GM21515 (cell line): ENCODE data around the gene CCDC6.

Experiments used
- ATAC-seq: cut with Tn5 transposase; IDR thresholded peaks from one replicate; pipeline ENCODE4 v1.9.1; 2021; ENCODE audit not compliant: unreplicated experiment

CCDC6 gene

DNA sequence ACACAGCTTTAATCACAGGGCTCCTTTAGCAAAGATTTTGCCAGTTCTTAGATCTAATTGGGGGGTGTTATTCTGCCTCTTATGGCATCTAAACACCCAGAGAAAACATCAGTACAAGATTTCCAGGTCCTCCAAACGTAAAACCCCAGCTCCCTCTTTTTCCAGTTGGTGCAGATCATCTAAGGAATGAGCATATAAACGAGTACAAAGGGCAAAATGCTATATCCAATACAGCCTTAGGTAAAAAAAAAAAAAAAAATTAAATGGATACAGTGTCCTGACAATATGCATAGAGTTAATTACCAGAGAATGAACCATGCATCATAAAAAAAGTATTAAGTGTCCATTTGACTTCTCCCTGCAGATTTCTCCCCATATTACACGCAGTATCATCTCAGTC is 50.3 kb downstream of the CCDC6 start:
- ATAC-seq = no peak

DNA sequence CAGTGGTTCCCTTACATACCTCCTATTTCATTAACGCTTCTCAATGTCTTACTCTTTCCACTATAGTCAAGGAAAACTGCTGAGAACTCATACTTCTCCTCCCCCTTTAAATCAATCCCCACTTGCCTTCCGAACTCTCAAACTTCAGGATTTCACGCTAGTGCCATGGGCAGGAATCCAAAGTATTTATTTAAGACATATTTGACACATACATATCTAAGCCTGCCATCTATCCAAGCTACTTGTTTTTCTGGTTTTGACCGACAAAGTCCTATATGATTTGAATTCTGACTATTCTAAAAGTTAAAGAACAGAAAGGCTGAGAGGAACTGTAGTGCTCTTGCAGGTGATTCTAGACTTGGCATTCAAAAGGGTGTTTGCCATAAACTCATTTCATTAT is 51.8 kb downstream of the CCDC6 start:
- no peak for ATAC-seq

DNA sequence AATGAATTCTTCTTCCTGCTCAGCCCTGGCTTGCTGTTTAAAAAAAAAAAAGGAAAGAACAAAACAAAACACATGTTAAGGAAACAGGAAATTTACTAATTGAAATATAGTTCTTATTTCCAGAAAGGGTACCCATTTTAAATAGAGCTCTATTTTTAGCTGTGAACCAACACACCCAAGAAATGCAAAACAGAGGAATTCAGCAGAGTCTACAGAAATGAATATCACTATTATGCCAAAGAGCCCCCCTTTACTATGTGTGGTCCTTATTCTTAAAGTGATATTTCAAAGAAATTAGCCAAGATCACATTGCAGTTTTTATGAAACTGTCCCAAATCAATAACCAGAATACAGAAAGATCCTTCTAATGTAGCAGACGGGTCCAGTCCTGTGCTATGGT is 53.7 kb downstream of the CCDC6 start:
- ATAC-seq = no peak

DNA sequence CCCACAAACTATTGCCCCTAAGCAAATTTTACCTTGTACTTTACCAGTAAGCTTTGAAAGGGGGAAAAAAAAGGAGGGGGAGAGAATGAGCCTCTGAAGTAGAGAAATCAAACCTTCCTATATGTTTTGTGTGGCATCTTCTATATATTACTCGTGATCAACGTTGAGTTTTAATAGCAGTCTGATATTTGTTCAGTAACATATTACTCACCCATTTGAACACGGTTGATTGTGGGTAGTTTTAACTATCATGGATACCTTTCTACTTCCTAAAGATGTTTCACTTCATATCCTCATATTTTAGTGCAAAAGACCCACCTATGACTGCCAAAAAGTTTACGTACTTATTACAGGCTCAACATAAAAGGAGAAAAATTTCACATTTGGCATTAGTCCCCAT is 54.5 kb downstream of the CCDC6 start:
- ATAC-seq = no peak

DNA sequence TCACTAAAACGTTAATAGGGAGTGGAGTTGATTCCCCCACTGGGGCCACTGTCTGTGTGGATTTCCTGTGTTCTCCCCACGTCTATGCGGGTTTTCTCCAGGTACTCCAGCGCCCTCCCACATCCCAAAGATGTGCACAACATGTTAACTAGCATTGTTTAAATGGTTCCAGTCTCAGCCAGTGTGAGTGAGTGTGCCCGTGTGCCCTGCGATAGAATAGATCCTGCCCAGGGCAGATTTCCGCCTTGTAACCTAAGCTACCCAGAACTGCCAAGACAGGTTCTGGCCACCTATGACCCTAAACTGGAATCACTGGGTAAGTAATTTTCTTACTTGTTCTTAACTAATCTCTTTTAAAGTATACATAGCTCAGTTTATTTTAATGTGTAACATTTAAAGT is 58.5 kb downstream of the CCDC6 start:
- no peak for ATAC-seq

DNA sequence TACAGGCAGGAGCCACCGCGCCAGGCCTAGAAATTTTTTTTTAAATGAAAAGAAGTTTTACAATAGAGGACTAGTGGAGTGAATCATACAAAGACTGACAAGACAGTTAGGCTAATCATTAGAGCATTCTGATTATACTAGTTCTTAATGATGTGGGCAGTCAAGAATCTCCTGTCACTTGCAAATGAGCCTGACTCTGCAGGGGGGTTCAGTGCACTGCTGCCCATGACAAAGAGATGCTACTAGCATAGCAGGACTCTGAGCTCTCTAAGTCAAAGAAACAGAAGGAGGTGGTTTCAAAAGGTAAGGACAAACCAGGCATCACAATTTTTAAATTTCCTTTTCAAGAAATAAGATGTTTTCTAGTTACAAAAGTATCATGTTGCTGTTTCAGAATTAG is 59.0 kb downstream of the CCDC6 start:
- no peak for ATAC-seq

DNA sequence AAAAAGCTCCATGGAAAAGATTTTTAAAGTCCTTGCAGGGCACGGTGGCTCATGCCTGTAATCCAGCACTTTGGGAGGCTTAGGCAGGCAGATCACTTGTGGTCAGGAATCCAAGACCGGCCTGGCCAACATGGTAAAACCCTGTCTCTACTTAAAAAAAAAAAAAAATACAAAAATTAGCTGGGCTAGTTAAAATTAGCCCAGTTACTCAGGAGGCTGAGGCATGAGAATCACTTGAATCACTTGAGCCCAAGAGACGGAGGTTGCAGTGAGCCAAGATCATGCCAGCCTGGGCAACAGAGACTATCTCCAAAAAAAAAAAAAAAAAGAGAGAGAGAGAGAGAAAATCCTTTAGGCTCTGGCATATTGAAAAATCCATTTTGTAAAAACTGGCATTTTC is 61.9 kb downstream of the CCDC6 start:
- no peak for ATAC-seq

DNA sequence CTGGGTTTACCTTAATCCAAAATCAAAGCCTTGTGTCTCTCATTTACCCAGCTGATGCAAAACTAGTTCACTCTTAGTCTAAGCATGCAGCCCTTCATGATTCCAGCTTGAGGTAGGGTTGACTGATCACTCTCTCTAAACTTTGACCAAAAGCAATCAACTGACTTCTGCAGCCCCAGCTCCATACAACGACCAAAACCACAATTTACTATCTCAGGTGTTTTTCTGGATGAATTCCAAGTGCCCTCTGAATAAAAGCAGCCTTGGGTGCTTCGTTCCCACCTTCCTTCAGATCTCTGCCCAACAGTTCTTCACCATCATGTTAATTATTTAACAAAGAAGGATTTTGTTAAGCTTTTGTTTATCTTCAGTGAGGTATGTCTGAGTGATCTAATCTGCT is 62.6 kb downstream of the CCDC6 start:
- ATAC-seq = no peak

DNA sequence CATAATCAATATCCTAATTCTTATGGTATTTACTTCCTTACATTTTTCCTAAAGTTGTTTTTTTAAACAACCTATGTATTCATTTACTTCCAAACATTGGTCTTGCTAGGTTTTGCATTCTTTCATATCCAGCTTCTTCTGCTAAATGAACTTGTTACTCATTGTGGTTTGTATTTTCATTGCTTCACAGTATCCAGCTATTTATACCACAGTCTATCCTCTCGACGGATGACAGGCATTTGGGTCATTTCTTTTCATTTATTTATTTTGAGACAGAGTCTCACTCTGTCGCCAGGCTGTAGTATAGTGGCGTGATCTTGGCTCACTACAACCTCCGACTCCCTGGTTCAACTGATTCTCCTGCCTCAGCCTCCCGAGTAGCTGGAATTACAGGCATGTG is 66.8 kb downstream of the CCDC6 start:
- no peak for ATAC-seq

DNA sequence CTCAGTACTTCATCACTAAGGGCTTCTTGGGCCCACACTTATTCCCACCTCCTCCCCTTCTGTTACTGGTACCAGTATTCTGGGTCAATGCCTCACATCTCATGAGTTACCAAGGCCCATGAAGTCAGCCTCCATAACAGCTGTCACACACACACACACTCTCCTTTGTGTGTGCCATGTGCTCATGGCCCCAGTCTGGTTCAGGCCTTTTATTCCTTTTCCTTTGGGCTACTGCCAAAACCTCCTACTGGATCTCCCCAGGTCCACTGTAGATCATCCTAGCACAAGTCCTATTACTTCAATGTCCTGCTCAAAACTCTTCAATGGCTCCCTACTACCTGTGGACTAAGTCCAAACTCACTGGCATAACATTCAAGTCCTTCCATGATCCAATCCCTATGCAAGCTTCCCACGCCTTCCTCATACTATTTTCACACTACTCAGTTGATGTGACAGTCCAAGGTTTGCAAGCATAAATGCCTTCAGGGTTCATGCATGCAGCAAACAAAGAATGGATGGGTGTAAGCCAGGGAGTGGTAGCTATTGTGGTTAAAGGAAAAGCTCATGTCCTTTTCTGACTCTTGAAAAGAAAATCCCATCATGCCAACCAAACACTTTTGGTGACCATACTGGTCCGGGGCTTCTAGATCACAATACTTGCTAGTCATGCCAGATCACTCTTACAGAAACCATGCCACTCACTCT is 68.1 kb downstream of the CCDC6 start:
- no peak for ATAC-seq

DNA sequence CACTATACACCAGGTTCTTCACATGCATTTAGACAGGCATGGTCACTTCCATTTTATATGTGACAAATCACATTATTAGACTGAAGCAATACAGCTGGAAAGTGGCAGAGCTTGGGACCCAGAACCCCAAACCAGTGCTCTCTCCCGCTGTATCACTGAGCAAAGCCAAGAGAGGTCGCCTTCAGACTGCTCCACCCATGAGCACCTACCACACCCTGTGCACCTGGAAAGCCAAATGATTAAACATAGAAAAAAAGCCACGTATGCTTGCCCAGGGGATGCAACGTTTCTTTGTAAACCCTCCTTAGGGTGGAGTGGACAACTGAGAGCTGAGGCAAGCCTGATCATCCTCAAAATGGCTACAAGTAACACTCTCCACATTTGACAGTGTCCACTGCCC is 72.5 kb downstream of the CCDC6 start:
- no peak for ATAC-seq

DNA sequence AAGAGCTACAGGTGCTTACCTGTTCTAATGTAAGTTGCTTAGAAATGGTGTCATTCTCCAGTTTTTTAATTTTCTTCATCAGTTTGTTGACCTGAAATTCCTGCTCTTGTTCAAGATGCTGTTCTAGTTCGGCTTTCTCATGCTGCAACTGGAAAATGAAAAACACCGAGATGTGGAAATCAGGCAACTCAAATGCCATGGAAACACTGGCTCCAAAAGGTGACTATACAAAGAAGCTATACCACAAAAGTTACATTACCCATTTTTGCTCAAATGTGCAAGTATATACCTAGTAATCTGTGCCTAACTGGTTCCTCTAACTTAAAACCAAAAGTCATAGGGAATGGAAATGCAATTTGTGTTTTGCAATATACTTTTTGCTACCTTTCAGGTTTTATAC is 73.8 kb downstream of the CCDC6 start:
- no peak for ATAC-seq

DNA sequence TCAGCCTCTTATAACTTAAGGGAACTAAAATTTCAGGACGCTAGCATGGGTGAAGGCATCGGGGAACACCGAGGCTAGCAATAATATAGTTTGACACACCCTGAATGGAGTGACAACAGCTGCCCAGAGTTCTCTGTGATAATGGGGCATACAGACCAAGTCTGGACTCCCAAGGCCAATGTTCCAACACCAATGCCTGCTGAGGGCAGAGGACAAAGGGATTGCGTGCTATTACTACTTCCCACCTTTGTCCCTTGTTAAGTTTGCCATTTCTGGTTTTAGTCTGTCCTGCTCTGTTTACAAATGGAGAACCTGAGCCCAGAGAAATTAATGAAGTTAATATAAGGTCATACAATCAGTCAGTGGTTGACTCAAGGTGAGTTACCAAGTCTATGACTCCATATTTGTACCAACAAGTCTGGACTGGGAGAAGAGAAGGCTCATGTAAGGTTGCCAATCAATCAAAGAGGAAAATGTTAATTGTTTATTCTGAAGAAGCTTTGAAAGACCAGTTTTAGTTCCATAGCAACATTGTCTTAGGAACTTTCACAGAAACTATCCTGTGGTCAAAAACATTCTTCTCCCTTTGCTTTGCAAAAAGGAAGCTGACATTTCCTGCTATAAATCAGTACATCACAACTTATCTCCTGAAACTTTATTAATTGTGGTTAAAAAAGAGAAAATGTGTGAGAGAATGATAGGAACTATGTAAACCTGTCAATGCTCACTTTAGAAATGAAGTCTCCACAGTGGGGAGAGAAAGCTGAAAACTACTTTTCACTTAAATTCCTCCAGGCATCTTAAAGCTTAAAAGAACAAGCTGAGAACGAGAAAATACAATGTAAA is 74.5 kb downstream of the CCDC6 start:
- ATAC-seq = no peak

DNA sequence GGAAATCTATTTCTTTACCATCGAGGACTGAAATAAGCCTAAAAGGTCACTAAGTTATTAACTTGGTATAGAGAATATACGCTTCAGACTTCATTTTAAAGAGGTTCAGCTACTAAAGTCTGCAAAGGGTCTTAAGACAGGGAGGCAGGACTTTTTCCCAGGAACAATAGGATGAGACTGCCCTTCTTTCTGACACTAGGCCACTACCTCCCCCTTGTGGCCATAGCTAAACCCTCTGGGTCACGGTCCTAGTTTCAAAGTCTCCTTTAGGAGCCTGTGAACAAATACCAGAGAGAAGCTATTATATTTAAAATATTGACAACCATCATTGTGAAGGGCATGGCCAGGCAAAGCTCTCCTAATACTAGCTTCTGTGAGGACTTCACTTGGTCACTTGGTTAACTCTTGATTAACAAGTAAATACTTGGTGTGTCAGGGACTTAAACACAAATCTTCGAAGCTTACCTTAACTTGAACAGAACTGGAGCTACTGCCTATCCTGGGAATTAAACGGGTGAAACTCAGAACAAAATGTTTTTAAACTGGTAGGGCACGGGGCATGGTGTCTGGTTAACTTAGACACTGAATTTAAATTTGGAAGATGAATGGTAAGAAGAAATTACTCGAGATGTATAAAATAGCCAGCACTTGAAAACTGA is 75.6 kb downstream of the CCDC6 start:
- ATAC-seq = no peak

DNA sequence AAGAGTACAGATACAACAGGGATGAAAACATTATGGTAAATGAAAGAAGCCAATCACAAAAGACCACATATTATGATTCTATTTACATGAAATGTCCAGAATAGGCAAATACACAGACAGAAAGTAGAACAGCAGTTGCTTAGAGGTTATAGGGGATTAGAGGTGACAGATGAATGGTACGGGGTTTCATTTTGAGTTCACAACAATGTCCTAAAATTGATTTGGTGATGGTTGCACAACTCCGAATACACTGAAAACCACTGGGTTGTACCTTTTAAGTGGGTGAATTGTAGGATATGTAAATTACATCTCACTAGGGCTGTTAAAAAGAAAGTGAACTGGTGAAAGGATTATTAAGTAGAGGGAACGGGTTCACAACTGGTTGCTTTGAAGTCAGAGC is 76.8 kb downstream of the CCDC6 start:
- peak; percentile 54 for ATAC-seq

DNA sequence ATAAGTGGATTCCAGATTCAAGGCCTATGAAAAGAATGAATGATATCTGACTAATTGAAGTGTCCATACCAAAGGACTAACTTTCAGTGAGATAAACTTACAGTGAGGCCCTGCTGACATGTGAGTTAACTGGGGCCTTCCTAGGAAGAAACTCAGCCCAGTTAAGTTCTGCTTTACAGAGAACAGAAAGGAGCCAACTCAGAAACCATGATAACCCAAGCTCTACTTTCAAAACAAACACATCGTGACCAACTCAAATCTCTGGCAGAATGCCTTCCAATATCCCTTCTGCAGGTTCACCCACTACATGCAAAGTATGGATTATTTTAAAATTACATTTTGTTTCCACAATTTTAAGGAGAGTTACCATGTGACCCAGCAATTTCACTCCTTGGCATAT is 77.3 kb downstream of the CCDC6 start:
- ATAC-seq = peak; percentile 48

DNA sequence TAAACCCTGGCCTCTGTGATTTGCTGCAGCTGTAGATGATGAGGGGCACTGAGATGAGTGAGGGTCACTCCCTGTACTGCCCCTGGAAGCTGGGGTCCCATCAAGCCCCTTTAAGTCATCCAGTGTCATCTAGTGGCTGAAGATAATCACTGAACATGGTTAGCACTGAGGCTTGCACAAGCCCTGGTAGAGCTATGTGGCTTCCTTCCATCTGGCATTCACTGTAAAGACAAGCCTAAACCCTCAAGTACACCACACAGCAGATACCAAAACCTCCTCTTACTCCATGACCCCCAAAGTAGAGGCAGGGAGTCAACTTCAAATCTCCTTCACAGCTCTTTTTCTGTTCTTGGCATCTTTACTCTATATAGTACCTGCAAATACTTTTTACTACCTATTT is 80.4 kb downstream of the CCDC6 start:
- ATAC-seq = no peak

DNA sequence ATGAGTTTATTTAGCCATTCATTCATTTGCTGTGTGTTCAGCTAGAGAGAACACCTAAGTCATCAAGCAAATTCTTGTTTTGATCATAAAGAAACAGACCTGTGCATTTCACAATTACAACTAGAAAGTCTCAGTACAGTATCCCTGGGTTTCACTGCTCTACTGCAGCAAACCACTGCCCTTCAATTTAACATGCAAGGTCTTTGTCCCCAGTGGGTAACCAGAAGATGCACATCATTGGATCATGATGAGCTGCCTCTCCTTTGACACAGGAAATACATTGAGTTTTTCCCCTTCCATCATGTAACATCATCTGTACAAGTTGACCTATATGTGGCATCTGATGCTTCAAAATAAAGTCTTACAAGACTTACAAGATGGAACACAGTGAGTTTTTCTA is 82.6 kb downstream of the CCDC6 start:
- no peak for ATAC-seq

DNA sequence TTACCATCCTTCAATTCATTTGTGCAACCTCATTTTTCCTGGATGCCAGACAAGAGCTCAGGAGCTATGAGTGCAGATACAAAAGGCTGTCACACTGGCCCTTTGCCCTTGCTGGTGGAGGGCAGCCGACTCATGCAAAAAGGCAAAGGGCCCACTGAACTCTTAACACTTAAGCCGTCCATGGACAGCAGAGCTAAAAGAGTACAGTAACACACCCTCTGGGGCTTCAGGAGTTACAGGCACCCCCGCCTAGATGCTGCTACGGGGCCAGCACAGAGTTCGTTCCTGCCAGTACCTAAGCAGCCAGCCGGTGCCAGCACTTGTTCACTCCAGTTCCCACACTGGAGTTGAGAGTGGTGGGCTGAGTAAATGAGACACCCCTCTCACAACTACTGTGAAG is 83.2 kb downstream of the CCDC6 start:
- ATAC-seq = no peak

DNA sequence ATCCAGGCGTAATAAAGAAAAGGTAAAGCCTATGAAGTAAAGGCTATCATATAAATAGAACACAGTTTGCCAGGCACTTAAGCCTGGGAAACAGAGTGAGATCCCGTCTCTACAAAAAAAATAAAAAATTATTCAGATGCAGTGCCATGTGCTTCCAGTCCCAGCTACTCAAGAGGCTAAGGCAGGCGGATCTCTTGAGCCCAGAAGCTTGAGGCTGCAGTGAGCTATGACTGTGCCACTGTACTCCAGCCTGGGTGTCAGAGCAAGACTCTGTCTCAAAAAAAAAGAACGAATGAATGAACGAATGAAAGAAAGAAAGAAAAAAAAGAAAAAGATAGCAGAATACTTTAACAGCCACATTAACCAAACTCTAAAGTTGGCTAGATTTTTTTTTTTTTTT is 85.9 kb downstream of the CCDC6 start:
- ATAC-seq = no peak

DNA sequence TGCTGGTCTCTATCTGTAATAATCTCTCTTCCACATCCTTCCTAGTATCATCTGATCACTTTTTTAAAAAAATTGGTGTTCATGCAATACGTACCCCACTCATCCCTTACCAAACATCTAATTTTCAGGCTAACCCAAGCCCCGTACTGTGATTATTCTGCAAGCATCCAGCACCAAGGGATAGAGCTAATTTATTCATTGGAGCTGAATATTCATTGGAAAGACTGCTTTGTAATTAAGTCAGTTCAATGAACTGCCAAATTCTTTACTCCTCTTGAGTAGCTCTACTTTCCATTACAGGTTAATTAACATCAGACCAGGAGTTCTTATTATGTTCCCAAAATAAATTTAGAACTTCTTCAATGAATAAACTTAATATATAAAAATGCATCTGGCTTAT is 86.7 kb downstream of the CCDC6 start:
- ATAC-seq = no peak

DNA sequence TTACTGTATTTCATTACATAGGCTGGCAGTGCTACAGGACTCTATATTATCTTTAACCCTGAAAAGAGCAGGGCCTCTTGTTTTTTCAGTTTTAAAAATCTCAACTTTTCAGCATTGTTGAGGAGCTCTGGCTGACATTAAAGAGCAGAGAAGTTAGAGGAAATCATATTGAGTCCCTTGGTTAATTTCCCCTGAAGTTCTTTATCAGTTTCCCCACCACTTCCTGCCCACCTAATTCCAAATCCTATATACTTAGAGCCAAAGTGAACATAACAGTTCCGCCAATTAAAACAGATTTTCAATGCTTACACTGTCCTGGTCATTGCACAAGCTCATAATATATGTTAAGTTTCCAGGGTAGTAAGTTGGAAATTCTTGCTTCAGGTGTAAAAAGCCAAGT is 87.1 kb downstream of the CCDC6 start:
- no peak for ATAC-seq
